ENCODE measurements around the gene CDK5RAP1. TPM values are rescaled to one million over a fixed set of nuclear protein-coding genes. Genes with fewer than 3 reads are reported as not detected.

CDK5RAP1 gene
- total and polyA plus RNA-seq, 9 of the 15 experiments (the other 6 are each of a cell fraction or from before 2014, with no cell fraction given) = 41.6 to 127 (median 58.3) TPM

DNA sequence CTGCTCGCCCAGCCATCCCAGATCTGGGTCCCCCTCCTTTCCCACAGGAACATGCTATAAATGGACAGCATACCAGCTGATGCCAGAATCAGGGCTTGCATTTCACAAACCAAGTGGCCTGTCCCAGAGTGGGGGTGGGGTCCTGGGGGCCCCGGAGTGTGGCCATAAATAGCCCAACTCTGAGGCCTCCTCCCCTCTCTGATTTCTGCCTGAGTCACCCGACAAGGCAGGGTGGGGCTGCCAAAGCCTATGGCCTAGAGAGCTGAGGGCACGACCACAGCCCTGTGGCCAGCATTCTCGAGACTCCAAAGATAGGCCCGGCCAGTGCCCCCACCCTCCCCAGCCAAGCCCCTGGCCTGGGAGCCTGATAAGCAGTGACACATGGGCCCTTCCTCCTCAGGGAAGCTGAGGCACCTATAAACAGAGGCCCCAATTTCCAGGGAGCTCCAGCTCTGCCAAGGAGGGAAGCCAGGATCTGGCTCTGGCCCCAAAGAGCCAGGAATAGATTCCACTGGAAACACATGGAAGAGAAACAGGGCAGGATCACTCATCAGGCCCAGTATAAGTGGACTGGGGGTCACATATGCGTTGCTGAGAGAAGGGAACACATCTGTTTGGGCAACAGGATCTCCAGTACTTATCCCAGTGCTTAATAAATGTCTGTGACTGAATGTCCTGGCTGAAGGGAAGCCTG, 22.0 kb upstream of the CDK5RAP1 start (continued):
- no peak for TF ChIP-seq MTA3 (IDR thresholded peaks at IDR 0.05; ENCODE audit: borderline replicate concordance)
- no peak for TF ChIP-seq E2F5 (CRISPR knock-in tag; IDR thresholded peaks at IDR 0.05)
- TF ChIP-seq POLR2AphosphoS5 (IDR thresholded peaks at IDR 0.05; ENCODE audit: control insufficient read depth, insufficient read depth, low read depth, low read length) = peak; percentile 22; the same call in 1 of the 2 replicates
- peak in 1 of 2 experiments; percentile 67; a peak in 1 of 4 replicates for TF ChIP-seq SRF (CRISPR knock-in tag; IDR thresholded peaks at IDR 0.05)
- no peak for TF ChIP-seq RFX7 (CRISPR knock-in tag; IDR thresholded peaks at IDR 0.05)
- TF ChIP-seq CHD2 (IDR thresholded peaks at IDR 0.05; ENCODE audit: low read depth, low read length) = no peak
- no peak for TF ChIP-seq ZNF668 (CRISPR knock-in tag; IDR thresholded peaks at IDR 0.05)
- TF ChIP-seq ARNT (IDR thresholded peaks at IDR 0.05) = no peak
- TF ChIP-seq, protein P1, sequence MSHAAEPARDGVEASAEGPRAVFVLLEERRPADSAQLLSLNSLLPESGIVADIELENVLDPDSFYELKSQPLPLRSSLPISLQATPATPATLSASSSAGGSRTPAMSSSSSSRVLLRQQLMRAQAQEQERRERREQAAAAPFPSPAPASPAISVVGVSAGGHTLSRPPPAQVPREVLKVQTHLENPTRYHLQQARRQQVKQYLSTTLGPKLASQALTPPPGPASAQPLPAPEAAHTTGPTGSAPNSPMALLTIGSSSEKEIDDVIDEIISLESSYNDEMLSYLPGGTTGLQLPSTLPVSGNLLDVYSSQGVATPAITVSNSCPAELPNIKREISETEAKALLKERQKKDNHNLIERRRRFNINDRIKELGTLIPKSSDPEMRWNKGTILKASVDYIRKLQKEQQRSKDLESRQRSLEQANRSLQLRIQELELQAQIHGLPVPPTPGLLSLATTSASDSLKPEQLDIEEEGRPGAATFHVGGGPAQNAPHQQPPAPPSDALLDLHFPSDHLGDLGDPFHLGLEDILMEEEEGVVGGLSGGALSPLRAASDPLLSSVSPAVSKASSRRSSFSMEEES (CRISPR knock-in tag; IDR thresholded peaks at IDR 0.05) = no peak
- no peak for TF ChIP-seq XRCC5 (IDR thresholded peaks at IDR 0.05; ENCODE audit: low read depth, low read length)
- TF ChIP-seq, protein P2, sequence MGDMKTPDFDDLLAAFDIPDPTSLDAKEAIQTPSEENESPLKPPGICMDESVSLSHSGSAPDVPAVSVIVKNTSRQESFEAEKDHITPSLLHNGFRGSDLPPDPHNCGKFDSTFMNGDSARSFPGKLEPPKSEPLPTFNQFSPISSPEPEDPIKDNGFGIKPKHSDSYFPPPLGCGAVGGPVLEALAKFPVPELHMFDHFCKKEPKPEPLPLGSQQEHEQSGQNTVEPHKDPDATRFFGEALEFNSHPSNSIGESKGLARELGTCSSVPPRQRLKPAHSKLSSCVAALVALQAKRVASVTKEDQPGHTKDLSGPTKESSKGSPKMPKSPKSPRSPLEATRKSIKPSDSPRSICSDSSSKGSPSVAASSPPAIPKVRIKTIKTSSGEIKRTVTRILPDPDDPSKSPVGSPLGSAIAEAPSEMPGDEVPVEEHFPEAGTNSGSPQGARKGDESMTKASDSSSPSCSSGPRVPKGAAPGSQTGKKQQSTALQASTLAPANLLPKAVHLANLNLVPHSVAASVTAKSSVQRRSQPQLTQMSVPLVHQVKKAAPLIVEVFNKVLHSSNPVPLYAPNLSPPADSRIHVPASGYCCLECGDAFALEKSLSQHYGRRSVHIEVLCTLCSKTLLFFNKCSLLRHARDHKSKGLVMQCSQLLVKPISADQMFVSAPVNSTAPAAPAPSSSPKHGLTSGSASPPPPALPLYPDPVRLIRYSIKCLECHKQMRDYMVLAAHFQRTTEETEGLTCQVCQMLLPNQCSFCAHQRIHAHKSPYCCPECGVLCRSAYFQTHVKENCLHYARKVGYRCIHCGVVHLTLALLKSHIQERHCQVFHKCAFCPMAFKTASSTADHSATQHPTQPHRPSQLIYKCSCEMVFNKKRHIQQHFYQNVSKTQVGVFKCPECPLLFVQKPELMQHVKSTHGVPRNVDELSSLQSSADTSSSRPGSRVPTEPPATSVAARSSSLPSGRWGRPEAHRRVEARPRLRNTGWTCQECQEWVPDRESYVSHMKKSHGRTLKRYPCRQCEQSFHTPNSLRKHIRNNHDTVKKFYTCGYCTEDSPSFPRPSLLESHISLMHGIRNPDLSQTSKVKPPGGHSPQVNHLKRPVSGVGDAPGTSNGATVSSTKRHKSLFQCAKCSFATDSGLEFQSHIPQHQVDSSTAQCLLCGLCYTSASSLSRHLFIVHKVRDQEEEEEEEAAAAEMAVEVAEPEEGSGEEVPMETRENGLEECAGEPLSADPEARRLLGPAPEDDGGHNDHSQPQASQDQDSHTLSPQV (IDR thresholded peaks at IDR 0.05) = peak; percentile 78
- TF ChIP-seq, protein P3, sequence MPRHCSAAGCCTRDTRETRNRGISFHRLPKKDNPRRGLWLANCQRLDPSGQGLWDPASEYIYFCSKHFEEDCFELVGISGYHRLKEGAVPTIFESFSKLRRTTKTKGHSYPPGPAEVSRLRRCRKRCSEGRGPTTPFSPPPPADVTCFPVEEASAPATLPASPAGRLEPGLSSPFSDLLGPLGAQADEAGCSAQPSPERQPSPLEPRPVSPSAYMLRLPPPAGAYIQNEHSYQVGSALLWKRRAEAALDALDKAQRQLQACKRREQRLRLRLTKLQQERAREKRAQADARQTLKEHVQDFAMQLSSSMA (CRISPR knock-in tag; IDR thresholded peaks at IDR 0.05) = no peak
- peak; percentile 65 to 77; a peak in 3 of 4 replicates for TF ChIP-seq MAZ (CRISPR knock-in tag; conservative IDR thresholded peaks at IDR 0.05 in 1 of 2, IDR thresholded peaks at IDR 0.05 in 1 of 2)
- TF ChIP-seq HNRNPK (IDR thresholded peaks at IDR 0.05; ENCODE audit: low read depth, low read length, poor library complexity, severe bottlenecking) = no peak
- peak in 1 of 3 experiments; percentile 38; a peak in 1 of 6 replicates for TF ChIP-seq ZBTB11 (CRISPR knock-in tag; IDR thresholded peaks at IDR 0.05)
